Limb (tissue), 2 donors: ENCODE results near the gene ARF1.

Experiments
- DNase-seq, 2 donors: peaks; one replicate each; pipeline ENCODE4 v3.0.0-alpha.2; 2016; ENCODE audit errors: extremely low spot score in 2 of 2

ARF1 gene

GRCh38 chr1:228082214-228082917, at the start of gene ARF1:
Gene ARF1, plus strand, starts transcription at chr1:228082708. Its CDS starts 14,407 bp downstream, at chr1:228097115.
- DNase-seq = peak; percentile 94 to 97

GRCh38 chr1:228033376-228033775, 49.1 kb upstream of the ARF1 start:
- DNase-seq = no peak

GRCh38 chr1:228034954-228035837, 47.3 kb upstream of the ARF1 start:
- DNase-seq = peak in 1 of 2 donors; percentile 8

GRCh38 chr1:228035844-228036243, 46.7 kb upstream of the ARF1 start:
- DNase-seq = peak in 1 of 2 donors; percentile 12

GRCh38 chr1:228036701-228037231, 45.7 kb upstream of the ARF1 start:
- peak in 1 of 2 donors; percentile 22 for DNase-seq

GRCh38 chr1:228037401-228038386, 44.8 kb upstream of the ARF1 start:
- peak in 1 of 2 donors; percentile 60 for DNase-seq

GRCh38 chr1:228038387-228039005, 44.0 kb upstream of the ARF1 start:
- DNase-seq = no peak

- peak in 1 of 2 donors; percentile 11 for DNase-seq
Observed at GRCh38 chr1:228039006-228039903, 43.3 kb upstream of the ARF1 start.

- DNase-seq = peak in 1 of 2 donors; percentile 10
Observed at GRCh38 chr1:228039986-228040385, 42.5 kb upstream of the ARF1 start.

GRCh38 chr1:228041316-228041715, 41.2 kb upstream of the ARF1 start:
- DNase-seq = peak in 1 of 2 donors; percentile 6

GRCh38 chr1:228042508-228042907, 40.0 kb upstream of the ARF1 start:
- no peak for DNase-seq

GRCh38 chr1:228043281-228043848, 39.1 kb upstream of the ARF1 start:
- DNase-seq = no peak

- no peak for DNase-seq
Observed at GRCh38 chr1:228044961-228045360, 37.5 kb upstream of the ARF1 start.

GRCh38 chr1:228045405-228045804, 37.1 kb upstream of the ARF1 start:
- DNase-seq = no peak

- DNase-seq = no peak
Observed at GRCh38 chr1:228045871-228046270, 36.6 kb upstream of the ARF1 start.

- no peak for DNase-seq
Observed at GRCh38 chr1:228046421-228047182, 35.9 kb upstream of the ARF1 start.

GRCh38 chr1:228047183-228047466, 35.4 kb upstream of the ARF1 start:
- DNase-seq = no peak

GRCh38 chr1:228048120-228048519, 34.4 kb upstream of the ARF1 start:
- no peak for DNase-seq
